HEK293 (cell line): ENCODE measurements around the gene SULT1C3.

Experiments
- CTCF ChIP-seq: fragments of 450-650 bp; formaldehyde crosslinking; IDR thresholded peaks from 2 replicates; pipeline ENCODE4 v1.5.1; 2016; ENCODE audit warnings: missing biosample characterization, missing genetic modification characterization
- PRDM4 ChIP-seq: fragments of 450-650 bp; formaldehyde crosslinking; IDR thresholded peaks from 2 replicates; pipeline ENCODE4 v1.5.1; 2017; ENCODE audit warnings: missing biosample characterization, missing genetic modification characterization
- SCRT2 ChIP-seq: fragments of 450-650 bp; formaldehyde crosslinking; IDR thresholded peaks from 2 replicates; pipeline ENCODE4 v1.5.1; 2016; ENCODE audit warnings: missing biosample characterization, missing genetic modification characterization
- SP2 ChIP-seq: fragments of 450-650 bp; formaldehyde crosslinking; IDR thresholded peaks from 2 replicates; pipeline ENCODE4 v1.5.1; 2016; ENCODE audit warnings: missing biosample characterization, missing genetic modification characterization
- YY1 ChIP-seq: fragments of 450-650 bp; formaldehyde crosslinking; IDR thresholded peaks from 2 replicates; pipeline ENCODE4 v1.5.1; 2018; ENCODE audit warnings: missing biosample characterization, missing genetic modification characterization
- ZFP41 ChIP-seq: fragments of 450-650 bp; formaldehyde crosslinking; IDR thresholded peaks from 2 replicates; pipeline ENCODE4 v1.5.1; 2016; ENCODE audit warnings: missing biosample characterization, missing genetic modification characterization, borderline replicate concordance
- ZNF138 ChIP-seq: fragments of 450-650 bp; formaldehyde crosslinking; IDR thresholded peaks from 2 replicates; pipeline ENCODE4 v1.5.1; 2016; ENCODE audit warnings: missing biosample characterization, missing genetic modification characterization, borderline replicate concordance
- ZNF16 ChIP-seq: fragments of 450-650 bp; formaldehyde crosslinking; IDR thresholded peaks from 2 replicates; pipeline ENCODE4 v1.5.1; 2016; ENCODE audit warnings: low read depth, missing biosample characterization, missing genetic modification characterization
- ZNF175 ChIP-seq: fragments of 450-650 bp; formaldehyde crosslinking; IDR thresholded peaks from 2 replicates; pipeline ENCODE4 v1.5.1; 2016; ENCODE audit warnings: missing biosample characterization, missing genetic modification characterization
- ZNF311 ChIP-seq: fragments of 450-650 bp; formaldehyde crosslinking; IDR thresholded peaks from 2 replicates; pipeline ENCODE4 v1.5.1; 2017; ENCODE audit warnings: missing biosample characterization, missing genetic modification characterization, borderline replicate concordance
- ZNF629 ChIP-seq: fragments of 450-650 bp; formaldehyde crosslinking; IDR thresholded peaks from 2 replicates; pipeline ENCODE4 v1.5.1; 2017; ENCODE audit warnings: missing biosample characterization, missing genetic modification characterization

- TF ChIP-seq CTCF (tag by site-specific recombination) (no peak), SP2 (tag by site-specific recombination) (no peak), ZNF311 (tag by site-specific recombination) (no peak), ZNF629 (tag by site-specific recombination) (no peak), ZFP41 (tag by site-specific recombination) (no peak), YY1 (tag by site-specific recombination) (no peak), ZNF175 (tag by site-specific recombination) (no peak), SCRT2 (tag by site-specific recombination) (no peak), ZNF16 (tag by site-specific recombination) (no peak), PRDM4 (tag by site-specific recombination) (no peak), ZNF138 (no peak)
Observed at GRCh38 chr2:108293850-108294249, 54.1 kb downstream of the SULT1C3 start.
